B cell (primary cell): ENCODE measurements around the gene RIOK1. TPM values are rescaled to one million over a fixed set of nuclear protein-coding genes. Genes with fewer than 3 reads are reported as not detected.

Experiments
- ATAC-seq: fragments of 200-7000 bp; cut with Tn5 transposase; one replicate; pipeline ENCODE4 v1.10.0; 2021; ENCODE audit warnings: low read depth, mild to moderate bottlenecking, moderate number of reproducible peaks, moderate library complexity
- CTCF ChIA-PET: fragments of 350-600 bp; sonication (Branson Sonifier 250); formaldehyde crosslinking; loops from one replicate; lab custom pipeline; 2021; ENCODE audit warnings: antibody characterized with exemption, inconsistent platforms; lab: Charles Lee
- POLR2A ChIA-PET: fragments of 350-600 bp; sonication (Branson Sonifier 250); formaldehyde crosslinking; loops from one replicate; lab custom pipeline; 2021; ENCODE audit warnings: antibody characterized with exemption; lab: Charles Lee
- DNase-seq: peaks from one replicate; pipeline ENCODE4 v3.0.0; 2013
- H2AFZ ChIP-seq: 2 replicates; pipeline ENCODE4 v1.6.1; 2012; ENCODE audit warnings: mild to moderate bottlenecking, low read depth, low read length; ENCODE audit not compliant: insufficient read depth, poor library complexity, severe bottlenecking
- H3K27ac ChIP-seq, 2 donors: 1 replicate in 1 of 2; 2 replicates in 1 of 2; pipeline ENCODE4 v1.5.1; 2012 to 2013; ENCODE audit warnings: low read length in 2 of 2, mild to moderate bottlenecking in 2 of 2, moderate library complexity in 1 of 2
- H3K27me3 ChIP-seq, 4 experiments: fragments of 200-600 bp in 1 of 4; sonication (generic) in 1 of 4; replicated peaks in 1 of 4; 1 replicate in 2 of 4; 2 replicates in 2 of 4; pipeline versions ENCODE4 v1.6.1 to v1.7.0; 2013 to 2016; ENCODE audit warnings: low read length in 3 of 4, mild to moderate bottlenecking in 2 of 4, mixed read lengths in 1 of 4, moderate library complexity in 1 of 4; ENCODE audit not compliant: insufficient read depth in 4 of 4, control insufficient read depth in 3 of 4; ENCODE audit errors: control extremely low read depth in 1 of 4
- H3K36me3 ChIP-seq, 2 experiments: replicated peaks in 1 of 2; 1 replicate in 1 of 2; 2 replicates in 1 of 2; pipeline versions ENCODE4 v1.6.1 to v1.7.1; 2013; ENCODE audit warnings: low read length in 1 of 2; ENCODE audit not compliant: insufficient read depth in 2 of 2, control insufficient read depth in 1 of 2; ENCODE audit errors: control extremely low read depth in 1 of 2, extremely low read depth in 1 of 2
- H3K4me1 ChIP-seq, 2 donors: fragments of 200-600 bp in 1 of 2; sonication (generic) in 1 of 2; 1 replicate in 1 of 2; 2 replicates in 1 of 2; pipeline versions ENCODE4 v1.5.1 to v1.6.1; 2013 to 2017; ENCODE audit warnings: low read length in 2 of 2; ENCODE audit not compliant: control insufficient read depth in 2 of 2, insufficient read depth in 2 of 2
- H3K4me2 ChIP-seq: replicated peaks from 2 replicates; pipeline ENCODE3; 2012; ENCODE audit warnings: mild to moderate bottlenecking, low read depth, low read length; ENCODE audit not compliant: poor library complexity, severe bottlenecking
- H3K4me3 ChIP-seq, 5 experiments: fragments of 200-600 bp in 1 of 5; sonication (generic) in 1 of 5; 1 replicate in 3 of 5; 2 replicates in 2 of 5; pipeline versions ENCODE4 v1.5.1 to v1.7.0; 2011 to 2016; ENCODE audit warnings: low read length in 4 of 5, mild to moderate bottlenecking in 4 of 5, low read depth in 2 of 5, control low read depth in 1 of 5, moderate library complexity in 1 of 5; ENCODE audit not compliant: insufficient read depth in 1 of 5; ENCODE audit errors: control extremely low read depth in 1 of 5, extremely low read depth in 1 of 5
- H3K79me2 ChIP-seq: fragments of 200-600 bp; sonication (generic); one replicate; pipeline ENCODE4 v1.6.0; 2016; ENCODE audit warnings: low read length; ENCODE audit not compliant: control insufficient read depth, insufficient read depth
- H3K9ac ChIP-seq: fragments of 200-600 bp; sonication (generic); 2 replicates; pipeline ENCODE4 v1.6.1; 2017; ENCODE audit warnings: mild to moderate bottlenecking, low read length, moderate library complexity
- H3K9me3 ChIP-seq, 3 donors: one replicate each; pipeline versions ENCODE4 v1.6.1 to v1.7.1; 2013; ENCODE audit warnings: low read length in 2 of 3; ENCODE audit not compliant: control insufficient read depth in 2 of 3, insufficient read depth in 1 of 3; ENCODE audit errors: control extremely low read depth in 1 of 3
- H4K20me1 ChIP-seq: 2 replicates; pipeline ENCODE4 v1.6.0; 2012; ENCODE audit warnings: mild to moderate bottlenecking, low read length; ENCODE audit not compliant: insufficient read depth, control insufficient read depth, poor library complexity, severe bottlenecking
- H3K27ac Mint-ChIP-seq: one replicate; pipeline ENCODE4 v1.8.0; 2021; ENCODE audit warnings: mixed read lengths
- H3K27me3 Mint-ChIP-seq: one replicate; pipeline ENCODE4 v1.8.0; 2021; ENCODE audit warnings: mixed read lengths
- H3K4me1 Mint-ChIP-seq: one replicate; pipeline ENCODE4 v1.8.0; 2021; ENCODE audit warnings: mixed read lengths
- H3K4me3 Mint-ChIP-seq: one replicate; pipeline ENCODE4 v1.8.0; 2021; ENCODE audit warnings: mixed read lengths
- H3K9me3 Mint-ChIP-seq: one replicate; pipeline ENCODE4 v1.8.0; 2022; ENCODE audit warnings: mixed read lengths; ENCODE audit not compliant: insufficient read depth
- CTCF ChIP-seq: fragments of 200-600 bp; IDR thresholded peaks from one replicate; pipeline ENCODE4 v1.8.0; 2022; ENCODE audit warnings: antibody characterized with exemption, mild to moderate bottlenecking
- EZH2 ChIP-seq: IDR thresholded peaks from 2 replicates; pipeline ENCODE4 v1.6.1; 2012; ENCODE audit warnings: borderline replicate concordance, low read depth, mild to moderate bottlenecking, moderate library complexity, low read length; ENCODE audit not compliant: insufficient read depth, poor library complexity, severe bottlenecking
- WGBS: methylation state at CpG from one replicate; pipeline ENCODE4 v1.1.5; 2013; ENCODE audit warnings: missing lambda C conversion rate; ENCODE audit not compliant: insufficient coverage; 5-methylcytosine and 5-hydroxymethylcytosine counted together
- intact Hi-C: fragments of 100-400 bp; cut with micrococcal nuclease; formaldehyde crosslinking; loops from one replicate; pipeline ENCODE4 v1.10.0; 2022
- polyA plus RNA-seq: library from polyadenylated mRNA; depleted of rRNA; stranded (reverse); fragments of >200 nt; gene quantifications from 2 replicates; pipeline ENCODE4 v1.2.3, GENCODE V29; 2012
- total RNA-seq, 2 donors: library from RNA; stranded (reverse); fragments of 120-200 nt in 1 of 2; gene quantifications; 1 replicate in 1 of 2; 2 replicates in 1 of 2; pipeline versions ENCODE4 v1.2.3 to v1.2.4, GENCODE V29; 2013 to 2022

The RIOK1 gene
- total and polyA plus RNA-seq, 2 donors (not counting 1 experiment from before 2014, with no cell fraction given), result 13.9 to 25.9 TPM

GRCh38 chr6:7439228-7439627 is 49.6 kb downstream of the RIOK1 start:
- no peak overlapping the region for H3K4me3 Mint-ChIP-seq

GRCh38 chr6:7440476-7440875 is 50.9 kb downstream of the RIOK1 start:
- ATAC-seq (no peak), DNase-seq (no peak)
- WGBS, result 75% methylated on average over 4 of the region's 6 CpGs
- peaks cover 18% of the 10 kb centered on the region for H3K4me1 Mint-ChIP-seq
- no peak overlapping the region for H3K4me3 Mint-ChIP-seq
- TF ChIP-seq EZH2 (no peak), CTCF (no peak)
- ChIA-PET CTCF (no interaction called here), POLR2A (no interaction called here)
- no peaks in the 10 kb centered on the region for H3K27me3 ChIP-seq
- H3K27ac ChIP-seq, result no peak overlapping the region
- peaks cover 8% of the 10 kb centered on the region for H3K27me3 Mint-ChIP-seq
- no peak overlapping the region for H3K9ac ChIP-seq
- no peaks in the 10 kb centered on the region for H4K20me1 ChIP-seq
- H3K9me3 ChIP-seq, result peaks cover 0 to 15% (median 0%) of the 10 kb centered on the region in 3 donors
- H3K4me2 ChIP-seq, result no peak overlapping the region
- H3K79me2 ChIP-seq, result no peaks in the 10 kb centered on the region
- H3K36me3 ChIP-seq, result no peaks in the 10 kb centered on the region
- peaks cover 6% of the 10 kb centered on the region for H3K9me3 Mint-ChIP-seq
- no peak overlapping the region for H2AFZ ChIP-seq
- intact Hi-C loops, result no loop called here
- peak overlapping the region; percentile 53 for H3K27ac Mint-ChIP-seq
- no peak overlapping the region for H3K4me3 ChIP-seq
- peaks cover 18 to 36% of the 10 kb centered on the region in 2 donors for H3K4me1 ChIP-seq

More at GRCh38 chr6:7439228-7439627, 49.6 kb downstream of the RIOK1 start:
- Histone ChIP-seq H2AFZ (peak overlapping the region; percentile 47), H3K27ac (peak overlapping the region in 1 of 2 donors; percentile 31), H3K79me2 (no peaks in the 10 kb centered on the region), H3K9me3 (peaks cover 0 to 15% (median 0%) of the 10 kb centered on the region in 3 donors), H3K4me2 (peak overlapping the region; percentile 39), H3K27me3 (no peaks in the 10 kb centered on the region), H3K4me1 (peaks cover 18 to 36% of the 10 kb centered on the region in 2 donors), H3K4me3 (no peak overlapping the region), H3K9ac (no peak overlapping the region), H3K36me3 (no peaks in the 10 kb centered on the region), H4K20me1 (no peaks in the 10 kb centered on the region)
- CTCF ChIA-PET, result no interaction called here
- intact Hi-C loops, result no loop called here
- no CpG with 5 or more reads among the region's 3 CpGs for WGBS
- DNase-seq, result peak; percentile 75
- peaks cover 6% of the 10 kb centered on the region for H3K9me3 Mint-ChIP-seq
- no peak for TF ChIP-seq CTCF
- no peak for TF ChIP-seq EZH2
- H3K27ac Mint-ChIP-seq, result peak overlapping the region; percentile 8
- no peaks in the 10 kb centered on the region for H3K27me3 Mint-ChIP-seq
- ATAC-seq, result peak; percentile 28
- POLR2A ChIA-PET, result no interaction called here
- peaks cover 18% of the 10 kb centered on the region for H3K4me1 Mint-ChIP-seq
